A673 (cell line): Measurements from ENCODE around the gene SLC25A6. TPM values are rescaled to one million over a fixed set of nuclear protein-coding genes. Genes with fewer than 3 reads are reported as not detected.
"Not testable (repeated sequence)": the region's sequence is repeated elsewhere in the genome, so short reads cannot be mapped to it uniquely, and the experiment has no call there.

Experiments used
- BruUV-seq: library from RNA; stranded (reverse); fragments of 400-500 nt; replicated peaks from 2 replicates; lab custom pipeline; 2021; lab: Mats Ljungman, UMichigan
- CTCF ChIA-PET: fragments of 300-600 bp; sonication (Branson Sonifier 250); formaldehyde crosslinking; loops from one replicate; lab custom pipeline; 2022; ENCODE audit warnings: antibody characterized with exemption; lab: Charles Lee
- POLR2A ChIA-PET: fragments of 300-600 bp; sonication (Branson Sonifier 250); formaldehyde crosslinking; loops from one replicate; lab custom pipeline; 2022; ENCODE audit warnings: antibody characterized with exemption; ENCODE audit not compliant: low non-redundant PET; lab: Charles Lee
- DNase-seq: peaks from one replicate; pipeline ENCODE4 v3.0.0-alpha.2; 2015; ENCODE audit warnings: low spot score
- H3K27ac ChIP-seq: fragments of 200-600 bp; sonication (generic); 2 replicates; pipeline ENCODE4 v1.5.1; 2016; ENCODE audit warnings: mixed run types, low read depth, mild to moderate bottlenecking, mixed read lengths, antibody characterized with exemption, low read length; ENCODE audit not compliant: poor library complexity, severe bottlenecking
- H3K27me3 ChIP-seq: fragments of 200-600 bp; sonication (generic); replicated peaks from 2 replicates; pipeline ENCODE4 v1.6.1; 2017; ENCODE audit warnings: mixed run types, low read depth, mild to moderate bottlenecking, mixed read lengths, antibody characterized with exemption, low read length; ENCODE audit not compliant: insufficient read depth, poor library complexity
- H3K36me3 ChIP-seq: fragments of 200-600 bp; sonication (generic); 2 replicates; pipeline ENCODE4 v1.6.1; 2016; ENCODE audit warnings: mixed run types, mild to moderate bottlenecking, mixed read lengths, antibody characterized with exemption, low read length; ENCODE audit not compliant: insufficient read depth, poor library complexity, severe bottlenecking
- H3K4me1 ChIP-seq: fragments of 200-600 bp; sonication (generic); 2 replicates; pipeline ENCODE4 v1.6.1; 2017; ENCODE audit warnings: mixed run types, mild to moderate bottlenecking, mixed read lengths, antibody characterized with exemption, low read length; ENCODE audit not compliant: insufficient read depth, poor library complexity, severe bottlenecking
- H3K4me3 ChIP-seq: fragments of 200-600 bp; sonication (generic); 2 replicates; pipeline ENCODE4 v1.5.1; 2016; ENCODE audit warnings: low read depth, mixed run types, mild to moderate bottlenecking, mixed read lengths, low read length; ENCODE audit not compliant: poor library complexity, severe bottlenecking
- H3K9me3 ChIP-seq: fragments of 200-600 bp; sonication (generic); 2 replicates; pipeline ENCODE4 v1.6.1; 2016; ENCODE audit warnings: mixed run types, low read depth, mild to moderate bottlenecking, mixed read lengths, antibody characterized with exemption, low read length; ENCODE audit not compliant: poor library complexity, severe bottlenecking
- EZH2 ChIP-seq: fragments of 200-600 bp; sonication (generic); IDR thresholded peaks from 2 replicates; pipeline ENCODE4 v1.6.1; 2017; ENCODE audit warnings: borderline replicate concordance, low read depth, mild to moderate bottlenecking, mixed read lengths, antibody characterized with exemption, low read length; ENCODE audit not compliant: poor library complexity, severe bottlenecking
- intact Hi-C: fragments of 100-400 bp; cut with micrococcal nuclease; formaldehyde crosslinking; loops from one replicate; pipeline ENCODE4 v1.10.0; 2022; ENCODE audit not compliant: unreplicated experiment
- total RNA-seq: library from RNA; stranded (reverse); gene quantifications from 2 replicates; pipeline ENCODE4 v1.2.3, GENCODE V29; 2021
- TF ChIP-seq, protein P1 (sequence below): fragments of 300-800, 200-600 bp; sonication (generic); conservative IDR thresholded peaks from 2 replicates; pipeline ENCODE4 v1.5.1; 2017; ENCODE audit warnings: low read depth, mild to moderate bottlenecking, antibody characterized with exemption, low read length, moderate library complexity, mixed read lengths

Gene SLC25A6
- total RNA-seq, 1 experiment from 2014 or later = 423 TPM

DNA sequence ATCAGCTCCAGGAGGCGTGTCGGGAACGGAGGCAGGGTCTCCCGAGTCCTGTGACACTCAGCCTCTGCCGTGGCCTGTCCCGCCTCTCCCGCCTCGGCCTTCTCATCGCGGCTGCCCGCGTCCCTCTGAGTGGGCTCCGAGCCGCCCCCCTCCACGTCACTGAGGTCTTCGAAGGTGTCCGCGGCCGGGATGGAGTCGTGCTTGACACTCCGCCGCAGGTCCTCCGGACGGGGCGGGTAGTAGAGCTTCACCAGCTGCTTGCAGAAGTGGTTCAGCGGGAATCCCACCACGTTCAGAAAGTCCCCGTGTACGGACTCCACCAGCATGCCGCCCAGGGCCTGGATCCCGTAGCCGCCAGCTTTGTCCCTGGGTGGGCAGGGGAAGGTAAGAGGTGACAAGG is 35.8 kb upstream of the SLC25A6 start:
- DNase-seq = no peak
- H3K4me1 ChIP-seq = no peaks in the 10 kb centered on the region
- no peaks in the 10 kb centered on the region for H3K27me3 ChIP-seq
- TF ChIP-seq, protein P1, sequence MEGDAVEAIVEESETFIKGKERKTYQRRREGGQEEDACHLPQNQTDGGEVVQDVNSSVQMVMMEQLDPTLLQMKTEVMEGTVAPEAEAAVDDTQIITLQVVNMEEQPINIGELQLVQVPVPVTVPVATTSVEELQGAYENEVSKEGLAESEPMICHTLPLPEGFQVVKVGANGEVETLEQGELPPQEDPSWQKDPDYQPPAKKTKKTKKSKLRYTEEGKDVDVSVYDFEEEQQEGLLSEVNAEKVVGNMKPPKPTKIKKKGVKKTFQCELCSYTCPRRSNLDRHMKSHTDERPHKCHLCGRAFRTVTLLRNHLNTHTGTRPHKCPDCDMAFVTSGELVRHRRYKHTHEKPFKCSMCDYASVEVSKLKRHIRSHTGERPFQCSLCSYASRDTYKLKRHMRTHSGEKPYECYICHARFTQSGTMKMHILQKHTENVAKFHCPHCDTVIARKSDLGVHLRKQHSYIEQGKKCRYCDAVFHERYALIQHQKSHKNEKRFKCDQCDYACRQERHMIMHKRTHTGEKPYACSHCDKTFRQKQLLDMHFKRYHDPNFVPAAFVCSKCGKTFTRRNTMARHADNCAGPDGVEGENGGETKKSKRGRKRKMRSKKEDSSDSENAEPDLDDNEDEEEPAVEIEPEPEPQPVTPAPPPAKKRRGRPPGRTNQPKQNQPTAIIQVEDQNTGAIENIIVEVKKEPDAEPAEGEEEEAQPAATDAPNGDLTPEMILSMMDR = no peak
- no peak for TF ChIP-seq EZH2
- H3K27ac ChIP-seq = no peak overlapping the region
- peaks cover 7% of the 10 kb centered on the region for H3K36me3 ChIP-seq
- ChIA-PET CTCF (no interaction called here), POLR2A (no interaction called here)
- intact Hi-C loops = no loop called here
- no TSS peak for BruUV-seq
- H3K4me3 ChIP-seq = no peak overlapping the region
- no peaks in the 10 kb centered on the region for H3K9me3 ChIP-seq

- Histone ChIP-seq H3K36me3 (peaks cover 19% of the 10 kb centered on the region), H3K9me3 (peaks cover 14% of the 10 kb centered on the region)
- H3K27me3 ChIP-seq, CTCF ChIA-PET, DNase-seq, H3K4me3 ChIP-seq, POLR2A ChIA-PET, H3K4me1 ChIP-seq, intact Hi-C loops, BruUV-seq, H3K27ac ChIP-seq: not testable (repeated sequence)
Measured at GRCh38 chrX:1426321-1426720, 34.4 kb upstream of the SLC25A6 start.

DNA sequence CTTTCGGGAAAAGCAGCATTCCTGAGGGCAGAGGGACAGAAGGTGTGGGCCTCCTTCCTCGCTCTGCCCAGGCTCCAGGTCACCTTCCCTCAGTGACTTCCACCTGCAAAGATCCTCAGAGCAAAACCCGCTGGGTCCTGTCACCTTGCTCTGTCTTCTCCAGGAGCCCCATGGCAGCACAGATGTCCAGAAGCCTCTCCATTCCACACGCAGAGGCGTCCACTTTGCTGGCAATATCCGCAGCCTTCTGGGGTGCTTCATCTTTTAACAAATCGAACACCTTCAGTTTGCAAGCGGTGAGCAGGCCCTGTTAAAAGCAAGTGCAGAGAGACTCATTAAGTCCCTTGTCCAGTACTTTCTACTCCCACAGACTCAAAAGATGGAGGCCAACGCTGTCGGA is 33.5 kb upstream of the SLC25A6 start:
- DNase-seq = no peak
- no TSS peak for BruUV-seq
- TF ChIP-seq, protein P1 = no peak
- TF ChIP-seq EZH2 = no peak
- no peaks in the 10 kb centered on the region for H3K4me1 ChIP-seq
- CTCF ChIA-PET = no interaction called here
- H3K9me3 ChIP-seq = peaks cover 15% of the 10 kb centered on the region
- H3K27ac ChIP-seq = no peak overlapping the region
- H3K36me3 ChIP-seq = peaks cover 21% of the 10 kb centered on the region
- intact Hi-C loops = no loop called here
- no peak overlapping the region for H3K4me3 ChIP-seq
- POLR2A ChIA-PET = no interaction called here
- no peaks in the 10 kb centered on the region for H3K27me3 ChIP-seq

- Histone ChIP-seq H3K4me1 (no peaks in the 10 kb centered on the region), H3K9me3 (peaks cover 15% of the 10 kb centered on the region), H3K4me3 (no peak overlapping the region), H3K27ac (no peak overlapping the region), H3K36me3 (peaks cover 21% of the 10 kb centered on the region), H3K27me3 (no peaks in the 10 kb centered on the region)
- ChIA-PET CTCF (no interaction called here), POLR2A (no interaction called here)
- no TSS peak for BruUV-seq
- DNase-seq = no peak
- no peak for TF ChIP-seq EZH2
- TF ChIP-seq, protein P1 = no peak
- intact Hi-C loops = no loop called here
Measured at GRCh38 chrX:1424147-1424851, 32.4 kb upstream of the SLC25A6 start.
